Neural cell (in vitro differentiated cells): ENCODE measurements around the gene KCNAB1. TPM values are rescaled to one million over a fixed set of nuclear protein-coding genes. Genes with fewer than 3 reads are reported as not detected.

Experiments
- H2AFZ ChIP-seq: fragments of 200-600, 300-800 bp; sonication (generic), shearing (Covaris generic); 2 replicates; pipeline ENCODE4 v1.6.0; 2014; ENCODE audit warnings: low read depth, mild to moderate bottlenecking, antibody characterized with exemption, low read length, moderate library complexity
- H3F3A ChIP-seq: fragments of 200-600 bp; shearing (Covaris generic); 2 replicates; pipeline ENCODE4 v1.6.1; 2016; ENCODE audit warnings: mild to moderate bottlenecking, moderate library complexity, mixed read lengths, antibody characterized with exemption, low read length; ENCODE audit not compliant: insufficient read depth, poor library complexity, severe bottlenecking
- H3K27ac ChIP-seq: fragments of 200-600, 300-800 bp; sonication (generic), shearing (Covaris generic); 2 replicates; pipeline ENCODE4 v1.5.1; 2014; ENCODE audit warnings: mild to moderate bottlenecking, low read length, moderate library complexity
- H3K27me3 ChIP-seq: fragments of 300-800, 200-600 bp; sonication (generic), shearing (Covaris generic); 2 replicates; pipeline ENCODE4 v1.6.0; 2014; ENCODE audit warnings: mild to moderate bottlenecking, low read depth, low read length, moderate library complexity; ENCODE audit not compliant: insufficient read depth
- H3K36me3 ChIP-seq: fragments of 300-800, 200-600 bp; sonication (generic), shearing (Covaris generic); 2 replicates; pipeline ENCODE4 v1.5.1; 2014; ENCODE audit warnings: mild to moderate bottlenecking, antibody characterized with exemption, low read length, moderate library complexity; ENCODE audit not compliant: insufficient read depth
- H3K4me2 ChIP-seq: fragments of 300-800, 200-600 bp; sonication (generic), shearing (Covaris generic); 2 replicates; pipeline ENCODE4 v1.6.0; 2014; ENCODE audit warnings: mild to moderate bottlenecking, low read length
- H3K4me3 ChIP-seq: fragments of 300-800, 200-600 bp; sonication (generic), shearing (Covaris generic); 2 replicates; pipeline ENCODE4 v1.5.1; 2014; ENCODE audit warnings: mild to moderate bottlenecking, low read length, moderate library complexity
- H3K79me2 ChIP-seq: fragments of 200-600 bp; shearing (Covaris generic); replicated peaks from 2 replicates; pipeline ENCODE4 v1.6.0; 2014; ENCODE audit warnings: mild to moderate bottlenecking, low read length, moderate library complexity; ENCODE audit not compliant: insufficient read depth
- H3K9ac ChIP-seq: fragments of 300-800, 200-600 bp; sonication (generic), shearing (Covaris generic); 2 replicates; pipeline ENCODE4 v1.6.1; 2016; ENCODE audit warnings: mild to moderate bottlenecking, low read length, mixed read lengths
- H3K9me2 ChIP-seq: fragments of 200-600 bp; shearing (Covaris generic); 2 replicates; pipeline ENCODE4 v1.6.1; 2016; ENCODE audit warnings: mild to moderate bottlenecking, low read length, mixed read lengths; ENCODE audit not compliant: insufficient read depth
- H3K9me3 ChIP-seq: fragments of 200-600, 300-800 bp; sonication (generic), shearing (Covaris generic); 2 replicates; pipeline ENCODE4 v1.6.1; 2016; ENCODE audit warnings: mild to moderate bottlenecking, mixed run types, low read length, moderate library complexity, mixed read lengths
- H4K20me1 ChIP-seq: fragments of 200-600 bp; shearing (Covaris generic); 2 replicates; pipeline ENCODE4 v1.6.1; 2016; ENCODE audit warnings: mild to moderate bottlenecking, mixed run types; ENCODE audit not compliant: insufficient read depth
- CTCF ChIP-seq: fragments of 450-650 bp; IDR thresholded peaks from 2 replicates; pipeline ENCODE4 v1.5.1; 2014; ENCODE audit warnings: antibody characterized with exemption, mild to moderate bottlenecking, moderate library complexity; ENCODE audit not compliant: poor library complexity, severe bottlenecking
- EP300 ChIP-seq: fragments of 450-650 bp; conservative IDR thresholded peaks from 2 replicates; pipeline ENCODE4 v1.6.1; 2014; ENCODE audit warnings: antibody characterized with exemption, mild to moderate bottlenecking, moderate library complexity; ENCODE audit not compliant: poor library complexity, severe bottlenecking
- EZH2 ChIP-seq: fragments of 200-600, 300-800 bp; shearing (Covaris generic), sonication (generic); IDR thresholded peaks from 2 replicates; pipeline ENCODE4 v1.6.1; 2014; ENCODE audit warnings: antibody characterized with exemption, low read length, borderline replicate concordance, mild to moderate bottlenecking; ENCODE audit not compliant: insufficient read depth, poor library complexity, severe bottlenecking
- MXI1 ChIP-seq: fragments of 450-650 bp; conservative IDR thresholded peaks from 2 replicates; pipeline ENCODE4 v1.6.1; 2014; ENCODE audit warnings: antibody characterized with exemption, mild to moderate bottlenecking; ENCODE audit not compliant: poor library complexity, severe bottlenecking
- POLR2AphosphoS5 ChIP-seq: IDR thresholded peaks from 2 replicates; pipeline ENCODE4 v1.6.1; 2012
- RAD21 ChIP-seq: fragments of 450-650 bp; conservative IDR thresholded peaks from 2 replicates; pipeline ENCODE4 v1.6.1; 2014; ENCODE audit warnings: antibody characterized with exemption, mild to moderate bottlenecking, moderate library complexity
- REST ChIP-seq: IDR thresholded peaks from 2 replicates; pipeline ENCODE4 v1.6.1; 2012; ENCODE audit warnings: borderline replicate concordance
- SMC3 ChIP-seq: fragments of 450-650 bp; conservative IDR thresholded peaks from 2 replicates; pipeline ENCODE4 v1.6.1; 2014; ENCODE audit warnings: antibody characterized with exemption, mild to moderate bottlenecking, moderate library complexity; ENCODE audit not compliant: poor library complexity
- TAF1 ChIP-seq: IDR thresholded peaks from 2 replicates; pipeline ENCODE4 v1.6.1; 2012; ENCODE audit warnings: low read depth
- polyA plus RNA-seq: library from polyadenylated mRNA; depleted of rRNA; stranded (reverse); fragments of >200 nt; gene quantifications from 2 replicates; pipeline ENCODE4 v1.2.3, GENCODE V29; 2014

KCNAB1 gene
- polyA plus RNA-seq, 1 donor from 2014 or later, result 14.9 TPM

- Histone ChIP-seq H3K79me2 (no peaks in the 10 kb centered on the region), H3K36me3 (no peaks in the 10 kb centered on the region), H3K9me2 (no peaks in the 10 kb centered on the region), H3K27ac (no peak overlapping the region), H3K4me3 (no peak overlapping the region), H4K20me1 (no peaks in the 10 kb centered on the region), H3K4me2 (no peak overlapping the region), H2AFZ (no peak overlapping the region), H3F3A (no peaks in the 10 kb centered on the region), H3K9ac (no peak overlapping the region), H3K27me3 (no peaks in the 10 kb centered on the region), H3K9me3 (no peaks in the 10 kb centered on the region)
- no peak for TF ChIP-seq SMC3
- TF ChIP-seq EZH2, result no peak
- TF ChIP-seq TAF1, result no peak
- TF ChIP-seq RAD21, result no peak
- no peak for TF ChIP-seq EP300
- TF ChIP-seq CTCF, result no peak
- no peak for TF ChIP-seq MXI1
- TF ChIP-seq POLR2AphosphoS5, result no peak
- no peak for TF ChIP-seq REST
Observed at GRCh38 chr3:156536524-156537316, 416.3 kb downstream of the KCNAB1 start.

- H3K9me3 ChIP-seq, result no peaks in the 10 kb centered on the region
- no peaks in the 10 kb centered on the region for H4K20me1 ChIP-seq
- H3K4me3 ChIP-seq, result no peak overlapping the region
- H3K4me2 ChIP-seq, result no peak overlapping the region
- H3K9me2 ChIP-seq, result no peaks in the 10 kb centered on the region
- no peak overlapping the region for H3K27ac ChIP-seq
- TF ChIP-seq SMC3 (no peak), CTCF (no peak), EP300 (no peak), POLR2AphosphoS5 (no peak), EZH2 (no peak), MXI1 (no peak), TAF1 (no peak)
- no peaks in the 10 kb centered on the region for H3K27me3 ChIP-seq
- H3K36me3 ChIP-seq, result peaks cover 3% of the 10 kb centered on the region
- no peak overlapping the region for H2AFZ ChIP-seq
- H3K9ac ChIP-seq, result no peak overlapping the region
- H3F3A ChIP-seq, result no peaks in the 10 kb centered on the region
- no peaks in the 10 kb centered on the region for H3K79me2 ChIP-seq
Observed at GRCh38 chr3:156539051-156539450, 418.7 kb downstream of the KCNAB1 start.
